NCI-H345 (cell line): ENCODE data around the gene C2orf80.
"Not testable (repeated sequence)": the region's sequence is repeated elsewhere in the genome, so short reads cannot be mapped to it uniquely, and the experiment has no call there.

Experiments
- DNase-seq: peaks from one replicate; lab custom pipeline; 2025; lab: John Stamatoyannopoulos, UW

C2orf80 gene

DNA sequence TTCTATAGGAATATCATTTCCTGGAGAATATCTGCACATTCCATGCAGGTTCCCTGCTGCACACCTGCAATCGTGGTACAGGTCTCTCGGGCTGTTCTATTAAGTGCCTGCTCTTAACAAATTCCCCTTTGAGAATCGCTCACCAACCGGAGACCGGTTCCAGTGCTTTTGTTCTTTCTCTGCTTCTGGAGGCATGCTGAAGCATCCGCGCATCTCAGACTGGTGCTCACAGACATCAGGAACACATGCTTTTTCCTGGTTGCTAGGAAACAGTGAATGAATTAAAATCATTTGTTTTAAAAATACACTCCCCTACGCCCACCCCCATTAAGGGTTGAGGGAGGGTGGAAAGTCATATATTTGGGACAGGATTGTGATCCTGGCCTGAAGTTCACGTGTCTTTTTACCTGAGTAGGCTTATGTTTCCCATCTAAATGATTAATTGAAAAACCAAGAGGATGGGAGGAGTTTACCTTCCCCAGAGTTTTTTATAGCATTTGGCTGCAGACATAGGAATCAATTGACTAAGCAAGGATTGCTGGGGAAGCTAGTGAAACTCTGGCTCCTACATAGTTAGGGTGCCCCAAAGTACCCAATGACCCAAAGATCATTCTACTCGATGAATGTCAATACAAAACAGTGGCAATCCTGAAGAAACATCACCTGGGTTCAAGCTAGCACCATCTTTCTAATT lies at the start of gene C2orf80:
TSS of gene C2orf80 (minus strand) at position 221 of the 694 bp plus-strand sequence. CDS start 3,044 bp downstream, outside the sequence.
- DNase-seq: peak; percentile 22

- no peak for DNase-seq
These were observed 46.0 kb upstream of the C2orf80 start for GRCh38 chr2:208235860-208236259.

DNA sequence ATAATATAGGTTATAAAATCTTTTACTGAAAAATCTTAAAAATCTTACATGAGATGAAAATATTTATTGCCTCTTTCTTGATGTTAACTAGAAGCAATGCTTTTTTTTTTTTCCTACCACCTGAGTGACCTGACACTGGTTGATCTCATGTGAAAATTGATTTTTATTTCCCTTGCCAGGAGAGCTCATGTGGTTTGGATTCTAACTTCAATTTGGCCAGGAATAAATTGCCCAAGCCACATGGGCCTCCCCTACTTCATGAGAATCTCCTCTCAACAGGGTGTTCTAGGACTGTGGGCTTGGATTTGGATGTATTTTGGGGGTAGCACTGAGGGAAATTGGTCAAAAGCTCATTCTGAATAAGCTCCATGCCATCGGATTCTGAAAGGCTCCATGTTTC lies 45.0 kb upstream of the C2orf80 start:
- no peak for DNase-seq

DNA sequence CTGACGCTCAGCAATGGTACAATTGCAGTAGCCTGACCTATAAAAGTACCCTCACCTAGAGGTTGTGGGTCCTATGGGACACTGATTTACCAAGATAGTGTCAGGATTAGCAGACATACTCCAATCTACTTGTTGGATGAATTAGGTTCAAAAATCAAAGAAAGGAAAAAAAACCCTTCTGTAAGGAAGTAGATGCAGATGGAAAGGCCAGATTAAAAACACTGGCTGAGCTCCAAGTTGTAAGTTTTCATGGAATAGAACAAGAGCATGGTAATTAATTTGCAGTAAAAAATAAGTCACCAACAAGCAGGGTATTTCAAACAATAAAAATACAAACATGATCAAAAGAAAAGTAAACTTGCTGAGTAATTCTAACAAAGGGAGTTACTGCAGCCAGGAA lies 38.6 kb upstream of the C2orf80 start:
- DNase-seq: no peak

DNA sequence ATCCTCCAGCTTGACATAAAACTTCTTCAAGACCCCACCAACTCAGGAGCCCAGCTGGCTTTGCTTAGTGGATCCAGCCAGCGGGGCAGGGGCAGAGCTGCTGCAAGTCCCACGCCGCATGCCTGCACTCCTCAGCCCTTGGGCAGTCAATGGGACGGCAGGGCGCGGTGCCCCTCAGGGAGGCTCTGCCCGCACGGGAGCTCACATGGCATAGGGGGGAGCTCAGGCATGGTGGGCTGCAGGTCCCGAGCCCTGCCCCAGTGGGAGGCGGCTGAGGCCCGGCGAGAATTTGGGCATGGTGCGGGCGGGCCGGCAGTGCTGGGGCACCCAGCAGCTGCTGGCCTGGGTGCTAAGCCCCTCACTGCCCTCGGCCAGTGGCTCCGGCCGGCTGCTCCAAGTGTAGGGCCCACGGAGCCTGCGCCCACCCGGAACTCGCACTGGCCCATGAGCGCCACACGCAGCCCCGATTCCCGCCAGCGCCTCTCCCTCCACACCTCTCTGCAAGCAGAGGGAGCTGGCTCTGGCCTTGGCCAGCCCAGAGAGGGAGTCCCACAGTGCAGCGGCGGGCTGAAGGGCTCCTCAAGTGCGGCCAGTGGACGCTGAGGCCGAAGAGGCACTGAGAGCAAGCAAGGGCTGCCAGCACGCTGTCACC lies 37.9 kb upstream of the C2orf80 start:
- no peak for DNase-seq

- DNase-seq: no peak
These were observed 35.0 kb upstream of the C2orf80 start for GRCh38 chr2:208224802-208225201.

DNA sequence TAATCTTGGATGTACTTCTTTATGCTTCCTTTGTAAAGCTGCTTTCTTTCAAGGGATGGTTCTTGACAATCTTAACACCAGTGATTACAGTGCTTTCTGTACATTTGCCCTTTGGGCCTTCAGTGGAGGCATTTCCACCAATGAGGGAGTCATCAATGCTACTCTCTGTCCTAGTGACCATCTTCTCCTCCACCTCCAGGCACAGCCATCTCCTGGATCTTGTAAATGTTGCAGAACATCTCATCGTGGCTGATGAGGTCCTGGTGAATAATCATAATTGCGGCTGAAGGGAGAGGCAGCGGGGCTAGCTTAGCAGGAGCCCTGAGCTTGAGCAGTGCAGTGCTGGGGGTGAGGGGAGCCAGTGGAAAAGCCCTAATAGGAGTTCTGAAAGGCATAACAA lies 32.5 kb upstream of the C2orf80 start:
- no peak for DNase-seq

DNA sequence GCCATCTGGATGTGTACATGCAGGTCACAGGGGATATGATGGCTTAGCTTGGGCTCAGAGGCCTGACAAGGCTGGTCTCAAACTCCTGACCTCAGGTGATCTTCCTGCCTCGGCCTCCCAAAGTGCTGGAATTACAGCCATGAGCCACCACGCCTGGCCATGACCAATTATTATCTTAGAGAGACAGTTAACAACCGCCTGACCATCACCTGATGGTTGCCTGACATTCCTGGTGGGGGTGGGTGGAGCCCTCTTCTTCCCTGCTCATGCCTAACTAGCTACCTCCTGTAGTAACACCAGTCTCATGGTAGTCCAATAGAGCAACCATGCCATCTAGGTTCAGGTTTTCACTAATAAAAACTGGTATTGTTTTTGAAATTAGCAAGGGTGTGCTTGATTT lies 32.0 kb upstream of the C2orf80 start:
- not testable (repeated sequence) for DNase-seq

GRCh38 chr2:208210688-208211451 lies 21.0 kb upstream of the C2orf80 start:
- no peak for DNase-seq

- no peak for DNase-seq
These were observed 18.7 kb upstream of the C2orf80 start for GRCh38 chr2:208208335-208209085.

- DNase-seq: no peak
These were observed 17.9 kb upstream of the C2orf80 start for GRCh38 chr2:208207769-208208168.

DNA sequence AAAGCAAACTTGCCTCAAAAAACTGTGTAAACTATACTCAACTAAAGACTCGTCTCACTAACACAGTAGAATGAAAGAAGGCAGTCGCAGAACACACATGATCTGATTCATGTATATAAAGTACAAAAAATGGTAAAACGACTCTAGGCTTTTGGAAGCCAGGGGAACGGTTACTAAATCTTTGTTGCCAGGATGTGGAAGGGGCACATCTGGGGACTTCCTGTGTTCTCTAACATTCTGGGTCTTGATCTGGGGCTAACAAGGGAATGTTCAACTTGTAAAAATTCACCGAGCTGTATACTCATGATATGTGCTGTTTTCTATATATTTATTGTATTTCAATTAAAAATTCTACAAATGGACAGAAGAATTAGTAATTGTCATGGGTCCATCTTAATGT lies 14.3 kb upstream of the C2orf80 start:
- no peak for DNase-seq

DNA sequence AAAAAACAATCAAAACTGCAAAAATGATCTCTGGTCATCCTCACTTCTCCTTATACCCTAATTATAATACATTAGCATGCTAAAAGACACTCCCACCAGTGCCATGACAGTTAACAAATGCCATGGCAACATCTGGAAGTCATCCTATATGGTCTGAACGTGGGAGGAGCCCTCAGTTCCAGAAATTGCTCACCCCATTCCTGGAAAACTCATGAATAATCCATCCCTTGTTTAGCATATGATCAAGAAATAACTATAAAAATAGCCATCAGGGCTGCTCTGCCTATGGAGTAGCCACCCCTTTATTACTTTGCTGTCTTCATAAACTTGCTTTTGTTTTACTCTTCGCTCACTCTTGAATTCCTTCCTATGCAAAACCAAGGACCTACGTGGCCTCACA lies 5.7 kb upstream of the C2orf80 start:
- DNase-seq: no peak

- DNase-seq: no peak
These were observed 2.9 kb upstream of the C2orf80 start for GRCh38 chr2:208192611-208193236.

GRCh38 chr2:208189069-208189809 lies 591 bp downstream of the C2orf80 start:
- DNase-seq: no peak

- no peak for DNase-seq
These were observed 2.9 kb downstream of the C2orf80 start for GRCh38 chr2:208186893-208187292.

- DNase-seq: no peak
These were observed 3.4 kb downstream of the C2orf80 start for GRCh38 chr2:208186465-208186864.

GRCh38 chr2:208183972-208184705 lies 5.7 kb downstream of the C2orf80 start:
- DNase-seq: no peak

- DNase-seq: no peak
These were observed 6.3 kb downstream of the C2orf80 start for GRCh38 chr2:208183526-208183925.

GRCh38 chr2:208182835-208183234 lies 7.0 kb downstream of the C2orf80 start:
- no peak for DNase-seq
